Measurements from ENCODE around the gene PLPP4. TPM values are rescaled to one million over a fixed set of nuclear protein-coding genes. Genes with fewer than 3 reads are reported as not detected.

Gene PLPP4
- polyA plus RNA-seq, 1 donor from 2014 or later = 4.4 TPM

- no peak overlapping the region for H3K4me2 ChIP-seq (ENCODE audit: low read length)
- no peaks in the 10 kb centered on the region for H3K36me3 ChIP-seq (ENCODE audit: insufficient read depth, low read length)
- H2AFZ ChIP-seq (ENCODE audit: low read depth, low read length) = no peak overlapping the region
- H3K9me3 ChIP-seq (ENCODE audit: low read length) = no peaks in the 10 kb centered on the region
- peaks cover 5% of the 10 kb centered on the region for H3F3A ChIP-seq (ENCODE audit: insufficient read depth, low read length, poor library complexity, severe bottlenecking)
- H3K9me2 ChIP-seq (ENCODE audit: insufficient read depth, low read length) = no peaks in the 10 kb centered on the region
- TF ChIP-seq SMC3 (conservative IDR thresholded peaks at IDR 0.05; ENCODE audit: poor library complexity) (no peak), EZH2 (IDR thresholded peaks at IDR 0.05; ENCODE audit: borderline replicate concordance, insufficient read depth, low read length, poor library complexity, severe bottlenecking) (no peak), REST (IDR thresholded peaks at IDR 0.05; ENCODE audit: borderline replicate concordance) (no peak), CTCF (IDR thresholded peaks at IDR 0.05; ENCODE audit: poor library complexity, severe bottlenecking) (no peak), TAF1 (IDR thresholded peaks at IDR 0.05; ENCODE audit: low read depth) (no peak), RAD21 (conservative IDR thresholded peaks at IDR 0.05) (no peak), POLR2AphosphoS5 (IDR thresholded peaks at IDR 0.05) (no peak), EP300 (conservative IDR thresholded peaks at IDR 0.05; ENCODE audit: poor library complexity, severe bottlenecking) (no peak)
- no peaks in the 10 kb centered on the region for H4K20me1 ChIP-seq (ENCODE audit: insufficient read depth)
- H3K4me3 ChIP-seq (ENCODE audit: low read length) = peak overlapping the region; percentile 4
- H3K9ac ChIP-seq (ENCODE audit: low read length) = no peak overlapping the region
- no peaks in the 10 kb centered on the region for H3K27me3 ChIP-seq (ENCODE audit: insufficient read depth, low read depth, low read length)
- H3K79me2 ChIP-seq (replicated peaks; ENCODE audit: insufficient read depth, low read length) = no peaks in the 10 kb centered on the region
- H3K27ac ChIP-seq (ENCODE audit: low read length) = no peak overlapping the region
Measured at GRCh38 chr10:120557311-120557710, 100.3 kb downstream of the PLPP4 start.

- H3K9me2 ChIP-seq (ENCODE audit: insufficient read depth, low read length) = no peaks in the 10 kb centered on the region
- no peak overlapping the region for H3K9ac ChIP-seq (ENCODE audit: low read length)
- no peak overlapping the region for H3K27ac ChIP-seq (ENCODE audit: low read length)
- no peaks in the 10 kb centered on the region for H4K20me1 ChIP-seq (ENCODE audit: insufficient read depth)
- H3K79me2 ChIP-seq (replicated peaks; ENCODE audit: insufficient read depth, low read length) = no peaks in the 10 kb centered on the region
- no peaks in the 10 kb centered on the region for H3K9me3 ChIP-seq (ENCODE audit: low read length)
- H3K4me3 ChIP-seq (ENCODE audit: low read length) = no peak overlapping the region
- H2AFZ ChIP-seq (ENCODE audit: low read depth, low read length) = no peak overlapping the region
- no peak overlapping the region for H3K4me2 ChIP-seq (ENCODE audit: low read length)
- no peaks in the 10 kb centered on the region for H3K27me3 ChIP-seq (ENCODE audit: insufficient read depth, low read depth, low read length)
- TF ChIP-seq SMC3 (conservative IDR thresholded peaks at IDR 0.05; ENCODE audit: poor library complexity) (no peak), MXI1 (conservative IDR thresholded peaks at IDR 0.05; ENCODE audit: poor library complexity, severe bottlenecking) (no peak), CTCF (IDR thresholded peaks at IDR 0.05; ENCODE audit: poor library complexity, severe bottlenecking) (no peak), TAF1 (IDR thresholded peaks at IDR 0.05; ENCODE audit: low read depth) (no peak), REST (IDR thresholded peaks at IDR 0.05; ENCODE audit: borderline replicate concordance) (no peak), RAD21 (conservative IDR thresholded peaks at IDR 0.05) (no peak), EZH2 (IDR thresholded peaks at IDR 0.05; ENCODE audit: borderline replicate concordance, insufficient read depth, low read length, poor library complexity, severe bottlenecking) (no peak), POLR2AphosphoS5 (IDR thresholded peaks at IDR 0.05) (no peak), EP300 (conservative IDR thresholded peaks at IDR 0.05; ENCODE audit: poor library complexity, severe bottlenecking) (no peak)
- no peaks in the 10 kb centered on the region for H3K36me3 ChIP-seq (ENCODE audit: insufficient read depth, low read length)
- H3F3A ChIP-seq (ENCODE audit: insufficient read depth, low read length, poor library complexity, severe bottlenecking) = peaks cover 5% of the 10 kb centered on the region
Measured at GRCh38 chr10:120559800-120560199, 102.8 kb downstream of the PLPP4 start.

Measured in neural cell (in vitro differentiated cells).